GM23338 (cell line): ENCODE results near the gene PAX9.

Experiments
- CREB1 ChIP-seq: fragments of 250-450 bp; sonication (Bioruptor Pico); IDR thresholded peaks from 2 replicates; pipeline ENCODE4 v1.5.0; 2020; ENCODE audit warnings: low read depth, mild to moderate bottlenecking, moderate library complexity
- ETS1 ChIP-seq: IDR thresholded peaks from 2 replicates; pipeline ENCODE4 v1.6.1; 2016; ENCODE audit warnings: antibody characterized with exemption
- EZH2 ChIP-seq: fragments of 200-600 bp; sonication (generic); IDR thresholded peaks from one replicate; pipeline ENCODE4 v1.8.0; 2017; ENCODE audit warnings: antibody characterized with exemption, mild to moderate bottlenecking, low read depth; ENCODE audit not compliant: unreplicated experiment
- EZH2phosphoT487 ChIP-seq: fragments of 200-600 bp; sonication (generic); IDR thresholded peaks from one replicate; pipeline ENCODE4 v1.8.1; 2018; ENCODE audit warnings: antibody characterized with exemption; ENCODE audit not compliant: unreplicated experiment
- JUNB ChIP-seq: IDR thresholded peaks from one replicate; pipeline ENCODE4 v1.6.1; 2016; ENCODE audit warnings: antibody characterized with exemption; ENCODE audit not compliant: unreplicated experiment
- NANOG ChIP-seq: IDR thresholded peaks from 2 replicates; pipeline ENCODE4 v1.6.1; 2016; ENCODE audit warnings: antibody characterized with exemption, borderline replicate concordance
- POLR2AphosphoS5 ChIP-seq: IDR thresholded peaks from 2 replicates; pipeline ENCODE4 v1.6.1; 2016; ENCODE audit warnings: antibody characterized with exemption, low read depth
- REST ChIP-seq: IDR thresholded peaks from one replicate; pipeline ENCODE4 v1.6.1; 2018; ENCODE audit warnings: antibody characterized with exemption; ENCODE audit not compliant: unreplicated experiment
- STAT1 ChIP-seq: IDR thresholded peaks from one replicate; pipeline ENCODE4 v1.6.1; 2016; ENCODE audit warnings: antibody characterized with exemption; ENCODE audit not compliant: unreplicated experiment
- TF ChIP-seq, protein P1 (sequence below), 2 experiments: fragments of 200-600 bp in 1 of 2; sonication (generic) in 1 of 2; conservative IDR thresholded peaks; 2 replicates each; pipeline versions ENCODE4 v1.5.1 to v1.6.1; 2016 to 2017; ENCODE audit warnings: antibody characterized with exemption in 2 of 2, low read depth in 2 of 2, mild to moderate bottlenecking in 2 of 2, moderate library complexity in 1 of 2

DNA sequence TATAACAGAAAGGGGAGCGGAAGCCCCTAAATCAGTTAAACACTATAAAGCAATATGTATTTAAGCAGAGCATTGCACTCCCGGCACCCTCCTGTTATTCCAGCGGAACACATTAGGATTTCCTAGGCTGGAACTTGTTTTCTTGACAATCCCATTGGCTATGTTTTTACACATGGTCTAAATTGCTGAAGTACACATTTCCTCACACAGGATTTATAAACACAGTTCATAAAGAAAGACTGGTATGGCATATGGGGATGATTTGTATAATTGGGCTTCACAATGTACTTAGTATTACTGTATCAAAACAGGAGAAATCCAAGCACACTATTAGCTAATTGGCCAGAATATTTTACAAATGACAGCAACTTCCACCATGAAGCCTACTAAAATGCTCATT lies 23.3 kb downstream of the PAX9 start:
- TF ChIP-seq, protein P1, sequence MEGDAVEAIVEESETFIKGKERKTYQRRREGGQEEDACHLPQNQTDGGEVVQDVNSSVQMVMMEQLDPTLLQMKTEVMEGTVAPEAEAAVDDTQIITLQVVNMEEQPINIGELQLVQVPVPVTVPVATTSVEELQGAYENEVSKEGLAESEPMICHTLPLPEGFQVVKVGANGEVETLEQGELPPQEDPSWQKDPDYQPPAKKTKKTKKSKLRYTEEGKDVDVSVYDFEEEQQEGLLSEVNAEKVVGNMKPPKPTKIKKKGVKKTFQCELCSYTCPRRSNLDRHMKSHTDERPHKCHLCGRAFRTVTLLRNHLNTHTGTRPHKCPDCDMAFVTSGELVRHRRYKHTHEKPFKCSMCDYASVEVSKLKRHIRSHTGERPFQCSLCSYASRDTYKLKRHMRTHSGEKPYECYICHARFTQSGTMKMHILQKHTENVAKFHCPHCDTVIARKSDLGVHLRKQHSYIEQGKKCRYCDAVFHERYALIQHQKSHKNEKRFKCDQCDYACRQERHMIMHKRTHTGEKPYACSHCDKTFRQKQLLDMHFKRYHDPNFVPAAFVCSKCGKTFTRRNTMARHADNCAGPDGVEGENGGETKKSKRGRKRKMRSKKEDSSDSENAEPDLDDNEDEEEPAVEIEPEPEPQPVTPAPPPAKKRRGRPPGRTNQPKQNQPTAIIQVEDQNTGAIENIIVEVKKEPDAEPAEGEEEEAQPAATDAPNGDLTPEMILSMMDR (conservative IDR thresholded peaks at IDR 0.05; ENCODE audit: low read depth in 2 of 2), result no peak
- TF ChIP-seq EZH2, result no peak
- no peak for TF ChIP-seq REST
- TF ChIP-seq POLR2AphosphoS5, result no peak
- TF ChIP-seq JUNB, result no peak
- no peak for TF ChIP-seq EZH2phosphoT487
- TF ChIP-seq NANOG, result no peak
- no peak for TF ChIP-seq STAT1
- TF ChIP-seq ETS1, result no peak
- TF ChIP-seq CREB1 (CRISPR knock-in tag), result no peak
